Measurements from ENCODE around the gene SLCO2B1. TPM values are rescaled to one million over a fixed set of nuclear protein-coding genes. Genes with fewer than 3 reads are reported as not detected.

The SLCO2B1 gene
- polyA plus RNA-seq, 6 donors from 2014 or later: not detected

DNA sequence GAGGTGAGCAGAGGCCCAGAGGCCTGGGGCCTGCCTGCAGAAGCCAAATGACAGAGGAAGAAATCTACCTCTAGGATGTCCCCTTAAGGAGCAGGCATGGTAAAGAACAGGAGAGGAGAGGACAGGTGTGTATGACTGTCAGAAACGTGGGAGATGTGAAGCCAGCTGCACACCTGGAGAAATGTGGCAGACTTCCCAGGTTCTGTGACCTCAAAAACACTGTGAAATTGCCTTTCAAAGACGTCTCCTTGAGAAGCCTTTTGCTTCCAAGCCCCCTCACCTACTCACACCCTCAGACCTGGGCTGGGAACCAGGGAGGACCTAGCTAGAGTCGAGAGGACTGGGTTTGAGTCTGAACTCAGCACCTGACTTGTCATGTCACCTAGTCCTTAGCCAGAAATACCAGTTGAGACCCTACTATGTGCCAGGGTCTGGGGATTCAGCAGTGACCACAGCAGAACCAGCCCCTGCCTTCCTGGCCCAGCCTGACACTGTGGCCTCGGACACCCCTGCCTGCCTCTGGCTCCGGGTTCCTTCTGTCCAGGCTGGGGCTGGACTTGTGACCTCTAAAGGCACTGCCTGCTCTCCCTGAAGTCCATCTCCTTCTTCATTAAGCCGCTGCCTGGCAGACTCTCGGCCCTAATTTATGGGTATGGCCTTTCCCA, 95.2 kb downstream of the SLCO2B1 start:
- Mint-ChIP-seq H3K4me1 (peaks cover 9 to 18% (median 15%) of the 10 kb centered on the region in 3 donors), H3K36me3 (no peaks in the 10 kb centered on the region), H3K4me3 (no peak overlapping the region), H3K27me3 (peaks cover 44 to 84% (median 52%) of the 10 kb centered on the region in 3 donors), H3K27ac (no peak overlapping the region), H3K9me3 (no peaks in the 10 kb centered on the region)
- DNase-seq (no peak), ATAC-seq (ENCODE audit: low read depth in 2 of 2) (no peak)

DNA sequence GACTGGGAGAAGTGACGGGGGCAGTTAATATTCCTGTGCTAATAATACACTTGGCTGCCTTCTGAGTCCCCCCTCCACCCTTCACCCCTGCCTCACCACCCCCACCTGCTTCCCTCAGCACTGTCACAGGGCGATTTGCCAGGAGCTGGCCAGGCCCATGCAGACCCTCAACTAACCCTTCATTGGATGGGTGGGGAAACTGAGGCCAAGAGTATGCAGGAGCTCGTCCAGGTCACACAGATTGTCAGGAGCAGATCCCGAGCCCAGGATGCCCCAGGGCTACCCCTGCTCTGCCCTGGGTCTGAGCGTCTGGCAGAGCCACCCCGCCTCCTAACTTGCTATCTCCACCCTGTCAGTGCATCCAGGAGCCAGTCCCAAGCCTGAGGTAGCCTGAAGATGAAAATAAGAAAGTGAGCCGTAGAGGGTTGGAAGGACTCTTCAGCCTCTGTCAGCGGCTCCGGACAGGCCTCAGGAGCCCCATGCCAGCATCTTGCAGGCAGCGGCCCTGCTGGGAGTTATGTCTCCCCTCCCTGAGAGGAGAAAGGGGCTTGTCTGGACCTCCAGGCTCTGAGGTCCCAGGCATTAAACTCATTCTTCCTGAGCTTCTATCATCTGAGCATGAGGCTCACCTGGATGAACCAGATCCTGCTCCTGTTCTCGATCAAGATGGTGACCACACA, 95.9 kb downstream of the SLCO2B1 start:
- H3K27me3 Mint-ChIP-seq: peaks cover 48 to 89% (median 58%) of the 10 kb centered on the region in 3 donors
- peaks cover 9 to 18% (median 15%) of the 10 kb centered on the region in 3 donors for H3K4me1 Mint-ChIP-seq
- peak overlapping the region in 1 of 6 donors; percentile 22 for H3K27ac Mint-ChIP-seq
- H3K36me3 Mint-ChIP-seq: no peaks in the 10 kb centered on the region
- H3K9me3 Mint-ChIP-seq: peaks cover 0 to 2% (median 0%) of the 10 kb centered on the region in 7 donors
- no peak for ATAC-seq (ENCODE audit: low read depth in 2 of 2)
- DNase-seq: no peak
- no peak overlapping the region for H3K4me3 Mint-ChIP-seq

DNA sequence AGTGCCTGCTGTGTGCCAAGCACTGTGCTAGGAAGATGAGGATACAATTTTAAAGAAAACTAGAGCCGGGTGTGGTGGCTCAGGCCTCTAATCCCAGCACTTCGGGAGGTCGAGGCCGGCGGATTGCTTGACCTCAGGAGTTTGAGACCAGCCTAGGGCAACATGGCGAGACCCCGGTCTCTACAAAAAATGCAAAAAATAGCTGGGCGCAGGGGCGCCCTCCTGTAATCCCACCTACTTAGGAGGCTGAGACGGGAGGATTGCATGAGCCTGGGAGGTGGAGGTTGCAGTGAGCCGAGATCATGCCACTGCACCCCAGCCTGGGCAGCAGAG, 98.0 kb downstream of the SLCO2B1 start:
- Mint-ChIP-seq H3K9me3 (peaks cover 0 to 7% (median 3%) of the 10 kb centered on the region in 7 donors), H3K27ac (peak overlapping the region in 1 of 6 donors; percentile 27), H3K4me3 (no peak overlapping the region), H3K4me1 (peaks cover 0 to 6% (median 5%) of the 10 kb centered on the region in 3 donors), H3K27me3 (peaks cover 34 to 80% (median 40%) of the 10 kb centered on the region in 3 donors), H3K36me3 (no peaks in the 10 kb centered on the region)
- ATAC-seq (ENCODE audit: low read depth in 2 of 2) (no peak), DNase-seq (no peak)

DNA sequence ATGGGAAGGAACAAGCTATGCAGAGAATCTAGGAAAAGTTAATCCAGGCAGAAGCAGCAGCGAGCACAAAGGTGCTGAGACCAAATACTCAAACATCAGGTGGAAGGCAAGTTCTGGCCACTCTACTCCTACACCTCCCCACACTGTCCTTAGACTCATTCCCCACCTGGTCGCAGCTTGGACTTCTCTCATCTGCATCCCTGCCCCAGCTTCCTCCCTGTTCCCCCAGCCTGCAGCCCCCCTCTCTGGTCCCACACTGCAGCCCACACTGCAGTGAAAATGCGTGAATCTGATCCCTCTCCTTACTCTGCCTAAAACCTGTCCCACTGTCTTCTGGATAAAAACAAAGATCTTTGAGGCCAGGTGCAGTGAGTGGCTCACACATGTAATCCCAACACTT, 98.8 kb downstream of the SLCO2B1 start:
- Mint-ChIP-seq H3K4me3 (no peak overlapping the region), H3K27me3 (peaks cover 28 to 72% (median 35%) of the 10 kb centered on the region in 3 donors), H3K4me1 (peaks cover 0 to 6% (median 5%) of the 10 kb centered on the region in 3 donors), H3K9me3 (peaks cover 0 to 8% (median 3%) of the 10 kb centered on the region in 7 donors), H3K27ac (peak overlapping the region in 1 of 6 donors; percentile 21), H3K36me3 (no peaks in the 10 kb centered on the region)
- no peak for ATAC-seq (ENCODE audit: low read depth in 2 of 2)
- DNase-seq: no peak

DNA sequence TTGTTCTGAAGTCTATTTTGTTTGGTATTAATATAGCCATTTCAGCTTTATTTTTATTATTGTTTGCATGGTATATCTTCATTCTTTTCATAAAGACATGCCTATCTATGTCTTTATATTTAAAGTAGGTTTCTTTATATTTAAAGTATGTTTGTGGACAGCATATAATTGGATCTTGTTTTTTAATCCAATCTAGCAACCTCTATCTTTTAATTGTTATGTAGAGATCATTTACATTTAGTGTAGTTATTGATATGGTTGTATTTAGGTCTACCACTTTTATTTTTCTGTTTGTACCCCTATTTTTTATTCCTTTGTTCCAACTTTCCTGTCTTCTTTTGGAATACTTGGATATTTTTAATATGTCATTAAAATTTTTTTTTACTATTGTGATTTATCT, 103.4 kb downstream of the SLCO2B1 start:
- DNase-seq (no peak), ATAC-seq (ENCODE audit: low read depth in 2 of 2) (no peak)
- Mint-ChIP-seq H3K36me3 (no peaks in the 10 kb centered on the region), H3K4me1 (no peaks in the 10 kb centered on the region), H3K27me3 (peaks cover 21 to 47% (median 43%) of the 10 kb centered on the region in 3 donors), H3K9me3 (peaks cover 0 to 8% (median 3%) of the 10 kb centered on the region in 7 donors), H3K4me3 (no peak overlapping the region), H3K27ac (no peak overlapping the region)

Other genes with a start within 250 kb of the SLCO2B1 start
- 10 to 100 TPM in 3 of 6 donors, 1 to 10 TPM in 2, under 1 TPM in 1; 0.32 to 15.6 (median 10.0) TPM for gene XRRA1, start 202.0 kb upstream of the SLCO2B1 start, polyA plus RNA-seq (ENCODE audit: low read depth in 6 of 6)
- 100 to 1,000 TPM; 198 to 302 (median 265) TPM for gene SPCS2, start 201.8 kb upstream of the SLCO2B1 start, polyA plus RNA-seq (ENCODE audit: low read depth in 6 of 6)
- 1 to 10 TPM; 1.6 to 4.3 (median 3.0) TPM for gene NEU3, start 162.2 kb upstream of the SLCO2B1 start, polyA plus RNA-seq (ENCODE audit: low read depth in 6 of 6)
- not detected for gene OR2AT4, start 54.2 kb upstream of the SLCO2B1 start, polyA plus RNA-seq (ENCODE audit: low read depth in 6 of 6)
- not detected for gene TPBGL, start 89.7 kb downstream of the SLCO2B1 start, polyA plus RNA-seq (ENCODE audit: low read depth in 6 of 6)
- gene ARRB1, start 200.6 kb downstream of the SLCO2B1 start, polyA plus RNA-seq (ENCODE audit: low read depth in 6 of 6): 1 to 10 TPM in 1 of 6 donors, under 1 TPM in 4, not detected in 1; 0.42 to 1.2 (median 0.61) TPM
- gene RPS3, start 248.4 kb downstream of the SLCO2B1 start, polyA plus RNA-seq (ENCODE audit: low read depth in 6 of 6): 1,000 to 10,000 TPM; 3,862 to 5,214 (median 4,183) TPM

All from naive B cell (primary cell).